HepG2 (cell line): ENCODE measurements around the gene RNASE1.

Experiments used
- KDM1A ChIP-seq: IDR thresholded peaks from 2 replicates; pipeline ENCODE4 v1.6.1; 2016; ENCODE audit warnings: missing compliant biosample characterization
- MEIS2 ChIP-seq: sonication (generic); formaldehyde crosslinking; IDR thresholded peaks from 2 replicates; pipeline ENCODE4 v1.9.0; 2021; ENCODE audit warnings: mild to moderate bottlenecking, missing genetic modification reagents
- NFRKB ChIP-seq: fragments of 450-650 bp; IDR thresholded peaks from 2 replicates; pipeline ENCODE4 v1.6.1; 2017
- POLR2AphosphoS5 ChIP-seq: IDR thresholded peaks from 2 replicates; pipeline ENCODE4 v1.6.1; 2012; ENCODE audit warnings: low read depth, low read length
- RFX1 ChIP-seq: fragments of 450-650 bp; IDR thresholded peaks from 2 replicates; pipeline ENCODE4 v1.6.1; 2017
- TAF1 ChIP-seq: sonication (generic); formaldehyde crosslinking; IDR thresholded peaks from 2 replicates; pipeline ENCODE4 v1.4.0; 2020; ENCODE audit warnings: missing genetic modification reagents
- YY1 ChIP-seq: IDR thresholded peaks from 2 replicates; pipeline ENCODE4 v1.6.1; 2011; ENCODE audit warnings: low read length, low read depth, moderate library complexity, mild to moderate bottlenecking; ENCODE audit not compliant: insufficient read depth, insufficient replicate concordance
- ZNF274 ChIP-seq: sonication (generic); formaldehyde crosslinking; IDR thresholded peaks from 2 replicates; pipeline ENCODE4 v1.5.1; 2020; ENCODE audit warnings: mild to moderate bottlenecking, missing genetic modification reagents
- ZNF510 ChIP-seq: sonication (generic); formaldehyde crosslinking; IDR thresholded peaks from 2 replicates; pipeline ENCODE4 v1.4.0; 2020; ENCODE audit warnings: low read depth, mild to moderate bottlenecking, missing genetic modification reagents
- ZSCAN30 ChIP-seq: sonication (generic); formaldehyde crosslinking; IDR thresholded peaks from 2 replicates; pipeline ENCODE4 v1.5.0; 2020; ENCODE audit warnings: mild to moderate bottlenecking, missing genetic modification reagents
- TF ChIP-seq, protein P1 (sequence below): sonication (generic); formaldehyde crosslinking; IDR thresholded peaks from 2 replicates; pipeline ENCODE4 v1.4.0; 2020; ENCODE audit warnings: missing genetic modification reagents, borderline replicate concordance
- TF ChIP-seq, protein P2 (sequence below): sonication (generic); formaldehyde crosslinking; IDR thresholded peaks from 2 replicates; pipeline ENCODE4 v1.4.0; 2020; ENCODE audit warnings: missing genetic modification reagents
- TF ChIP-seq, protein P3 (sequence below): sonication (generic); formaldehyde crosslinking; IDR thresholded peaks from 2 replicates; pipeline ENCODE4 v1.5.0; 2020; ENCODE audit warnings: mild to moderate bottlenecking, missing genetic modification reagents, moderate library complexity
- TF ChIP-seq, protein P4 (sequence below): sonication (generic); formaldehyde crosslinking; IDR thresholded peaks from 2 replicates; pipeline ENCODE4 v1.4.0; 2020; ENCODE audit warnings: missing genetic modification reagents, borderline replicate concordance

DNA sequence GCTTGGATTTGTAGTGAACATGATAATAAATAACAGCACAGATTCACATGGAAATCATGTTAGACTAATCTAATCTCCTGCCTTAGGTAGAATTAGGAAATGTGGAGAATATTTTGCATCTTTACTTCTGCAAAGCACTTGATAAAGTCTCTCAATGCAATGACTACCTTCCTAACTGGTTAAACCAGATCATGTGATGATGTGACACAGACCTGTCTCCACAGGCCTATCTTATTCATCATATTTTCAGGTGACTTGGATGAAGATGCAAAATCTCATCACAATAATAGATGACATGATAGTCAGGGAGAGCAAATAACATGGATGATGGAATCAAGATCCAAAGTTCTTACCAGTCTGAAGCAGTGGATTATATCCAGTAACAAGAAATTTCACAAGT, 38.5 kb upstream of the RNASE1 start:
- TF ChIP-seq KDM1A (CRISPR knock-in tag): no peak
- TF ChIP-seq, protein P1, sequence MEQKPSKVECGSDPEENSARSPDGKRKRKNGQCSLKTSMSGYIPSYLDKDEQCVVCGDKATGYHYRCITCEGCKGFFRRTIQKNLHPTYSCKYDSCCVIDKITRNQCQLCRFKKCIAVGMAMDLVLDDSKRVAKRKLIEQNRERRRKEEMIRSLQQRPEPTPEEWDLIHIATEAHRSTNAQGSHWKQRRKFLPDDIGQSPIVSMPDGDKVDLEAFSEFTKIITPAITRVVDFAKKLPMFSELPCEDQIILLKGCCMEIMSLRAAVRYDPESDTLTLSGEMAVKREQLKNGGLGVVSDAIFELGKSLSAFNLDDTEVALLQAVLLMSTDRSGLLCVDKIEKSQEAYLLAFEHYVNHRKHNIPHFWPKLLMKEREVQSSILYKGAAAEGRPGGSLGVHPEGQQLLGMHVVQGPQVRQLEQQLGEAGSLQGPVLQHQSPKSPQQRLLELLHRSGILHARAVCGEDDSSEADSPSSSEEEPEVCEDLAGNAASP (CRISPR knock-in tag): no peak
- no peak for TF ChIP-seq MEIS2 (CRISPR knock-in tag)
- no peak for TF ChIP-seq NFRKB
- TF ChIP-seq RFX1: no peak
- TF ChIP-seq TAF1 (CRISPR knock-in tag): no peak
- TF ChIP-seq ZNF510 (CRISPR knock-in tag): no peak
- TF ChIP-seq, protein P2, sequence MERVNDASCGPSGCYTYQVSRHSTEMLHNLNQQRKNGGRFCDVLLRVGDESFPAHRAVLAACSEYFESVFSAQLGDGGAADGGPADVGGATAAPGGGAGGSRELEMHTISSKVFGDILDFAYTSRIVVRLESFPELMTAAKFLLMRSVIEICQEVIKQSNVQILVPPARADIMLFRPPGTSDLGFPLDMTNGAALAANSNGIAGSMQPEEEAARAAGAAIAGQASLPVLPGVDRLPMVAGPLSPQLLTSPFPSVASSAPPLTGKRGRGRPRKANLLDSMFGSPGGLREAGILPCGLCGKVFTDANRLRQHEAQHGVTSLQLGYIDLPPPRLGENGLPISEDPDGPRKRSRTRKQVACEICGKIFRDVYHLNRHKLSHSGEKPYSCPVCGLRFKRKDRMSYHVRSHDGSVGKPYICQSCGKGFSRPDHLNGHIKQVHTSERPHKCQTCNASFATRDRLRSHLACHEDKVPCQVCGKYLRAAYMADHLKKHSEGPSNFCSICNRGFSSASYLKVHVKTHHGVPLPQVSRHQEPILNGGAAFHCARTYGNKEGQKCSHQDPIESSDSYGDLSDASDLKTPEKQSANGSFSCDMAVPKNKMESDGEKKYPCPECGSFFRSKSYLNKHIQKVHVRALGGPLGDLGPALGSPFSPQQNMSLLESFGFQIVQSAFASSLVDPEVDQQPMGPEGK (CRISPR knock-in tag): no peak
- no peak for TF ChIP-seq YY1
- no peak for TF ChIP-seq ZSCAN30 (CRISPR knock-in tag)
- TF ChIP-seq ZNF274 (CRISPR knock-in tag): no peak
- TF ChIP-seq, protein P3, sequence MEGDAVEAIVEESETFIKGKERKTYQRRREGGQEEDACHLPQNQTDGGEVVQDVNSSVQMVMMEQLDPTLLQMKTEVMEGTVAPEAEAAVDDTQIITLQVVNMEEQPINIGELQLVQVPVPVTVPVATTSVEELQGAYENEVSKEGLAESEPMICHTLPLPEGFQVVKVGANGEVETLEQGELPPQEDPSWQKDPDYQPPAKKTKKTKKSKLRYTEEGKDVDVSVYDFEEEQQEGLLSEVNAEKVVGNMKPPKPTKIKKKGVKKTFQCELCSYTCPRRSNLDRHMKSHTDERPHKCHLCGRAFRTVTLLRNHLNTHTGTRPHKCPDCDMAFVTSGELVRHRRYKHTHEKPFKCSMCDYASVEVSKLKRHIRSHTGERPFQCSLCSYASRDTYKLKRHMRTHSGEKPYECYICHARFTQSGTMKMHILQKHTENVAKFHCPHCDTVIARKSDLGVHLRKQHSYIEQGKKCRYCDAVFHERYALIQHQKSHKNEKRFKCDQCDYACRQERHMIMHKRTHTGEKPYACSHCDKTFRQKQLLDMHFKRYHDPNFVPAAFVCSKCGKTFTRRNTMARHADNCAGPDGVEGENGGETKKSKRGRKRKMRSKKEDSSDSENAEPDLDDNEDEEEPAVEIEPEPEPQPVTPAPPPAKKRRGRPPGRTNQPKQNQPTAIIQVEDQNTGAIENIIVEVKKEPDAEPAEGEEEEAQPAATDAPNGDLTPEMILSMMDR: no peak
- no peak for TF ChIP-seq POLR2AphosphoS5
- TF ChIP-seq, protein P4, sequence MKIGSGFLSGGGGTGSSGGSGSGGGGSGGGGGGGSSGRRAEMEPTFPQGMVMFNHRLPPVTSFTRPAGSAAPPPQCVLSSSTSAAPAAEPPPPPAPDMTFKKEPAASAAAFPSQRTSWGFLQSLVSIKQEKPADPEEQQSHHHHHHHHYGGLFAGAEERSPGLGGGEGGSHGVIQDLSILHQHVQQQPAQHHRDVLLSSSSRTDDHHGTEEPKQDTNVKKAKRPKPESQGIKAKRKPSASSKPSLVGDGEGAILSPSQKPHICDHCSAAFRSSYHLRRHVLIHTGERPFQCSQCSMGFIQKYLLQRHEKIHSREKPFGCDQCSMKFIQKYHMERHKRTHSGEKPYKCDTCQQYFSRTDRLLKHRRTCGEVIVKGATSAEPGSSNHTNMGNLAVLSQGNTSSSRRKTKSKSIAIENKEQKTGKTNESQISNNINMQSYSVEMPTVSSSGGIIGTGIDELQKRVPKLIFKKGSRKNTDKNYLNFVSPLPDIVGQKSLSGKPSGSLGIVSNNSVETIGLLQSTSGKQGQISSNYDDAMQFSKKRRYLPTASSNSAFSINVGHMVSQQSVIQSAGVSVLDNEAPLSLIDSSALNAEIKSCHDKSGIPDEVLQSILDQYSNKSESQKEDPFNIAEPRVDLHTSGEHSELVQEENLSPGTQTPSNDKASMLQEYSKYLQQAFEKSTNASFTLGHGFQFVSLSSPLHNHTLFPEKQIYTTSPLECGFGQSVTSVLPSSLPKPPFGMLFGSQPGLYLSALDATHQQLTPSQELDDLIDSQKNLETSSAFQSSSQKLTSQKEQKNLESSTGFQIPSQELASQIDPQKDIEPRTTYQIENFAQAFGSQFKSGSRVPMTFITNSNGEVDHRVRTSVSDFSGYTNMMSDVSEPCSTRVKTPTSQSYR: no peak
